ENCODE data around the gene RASL12. TPM values are rescaled to one million over a fixed set of nuclear protein-coding genes. Genes with fewer than 3 reads are reported as not detected.
"Not testable (repeated sequence)": the region's sequence is repeated elsewhere in the genome, so short reads cannot be mapped to it uniquely, and the experiment has no call there.

RASL12 gene
- polyA plus RNA-seq, 2 of the 4 experiments (the other 2 are of a cell fraction), result 0.08 to 0.34 TPM

- DNase-seq (ENCODE audit: low read depth in 1 of 2, low spot score in 1 of 2); H3K4me3 ChIP-seq; H3K4me2 ChIP-seq; FAIRE-seq; POLR2A ChIA-PET; H3K4me1 ChIP-seq; H3K27ac ChIP-seq; ATAC-seq: not testable (repeated sequence)
- peak; percentile 84 for TF ChIP-seq NFE2L2 (conservative IDR thresholded peaks at IDR 0.05; ENCODE audit: low read length)
- TF ChIP-seq MAFK (IDR thresholded peaks at IDR 0.05; ENCODE audit: partially characterized antibody), result peak; percentile 83
- H3K9me3 ChIP-seq, result peaks cover 15% of the 10 kb centered on the region
- CTCF ChIA-PET, result interaction anchor here (2.8 kb wide), 1 partner anchor 67 kb away, joined by 9 read pairs; no protein-coding TSS in a partner anchor
- 68% methylated on average over 4 of the region's 4 CpGs for WGBS (ENCODE audit: missing lambda C conversion rate)
Measured at GRCh38 chr15:65011198-65011597, 56.6 kb downstream of the RASL12 start.

- Histone ChIP-seq H3K4me1 (no peaks in the 10 kb centered on the region), H3K4me3 (no peak overlapping the region), H3K4me2 (no peak overlapping the region), H3K27ac (no peak overlapping the region), H3K9me3 (peaks cover 12% of the 10 kb centered on the region)
- POLR2A ChIA-PET, result interaction anchor here (0.6 to 1.5 kb wide), 2 partner anchors 19 to 21 kb away, joined by 3 to 4 read pairs; partner anchors contain the start of gene SPG21
- WGBS (ENCODE audit: missing lambda C conversion rate), result 86% methylated on average over 2 of the region's 2 CpGs
- no peak for DNase-seq (ENCODE audit: low read depth in 1 of 2, low spot score in 1 of 2)
- CTCF ChIA-PET, result interaction anchor here (0.8 to 2.5 kb wide), 10 partner anchors 9 to 280 kb away, joined by 3 to 8 read pairs (median 4); partner anchors contain the start of gene SPG21
- FAIRE-seq, result peak; percentile 90
- TF ChIP-seq TFCP2L1 (CRISPR knock-in tag; IDR thresholded peaks at IDR 0.05) (no peak), RAD21 (conservative IDR thresholded peaks at IDR 0.05 in 1 of 2, IDR thresholded peaks at IDR 0.05 in 1 of 2) (0 out of 5 replicates have a peak, but pooled peaks of 1 of the 2 experiments have one; percentile 8)
- ATAC-seq, result peak; percentile 59 to 74; a peak in 4 of 6 replicates
Measured at GRCh38 chr15:65008983-65009382, 58.8 kb downstream of the RASL12 start.

- H3K4me3 ChIP-seq, result no peak overlapping the region
- POLR2A ChIA-PET, result no interaction called here
- FAIRE-seq, result no peak
- no peak for ATAC-seq
- H3K4me2 ChIP-seq, result no peak overlapping the region
- WGBS (ENCODE audit: missing lambda C conversion rate), result 89% methylated on average over 3 of the region's 3 CpGs
- H3K4me1 ChIP-seq, result no peaks in the 10 kb centered on the region
- no peak for DNase-seq (ENCODE audit: low read depth in 1 of 2, low spot score in 1 of 2)
- CTCF ChIA-PET, result interaction anchor here (0.7 kb wide), 2 partner anchors 9 to 47 kb away, joined by 3 read pairs; no protein-coding TSS in a partner anchor
- H3K27ac ChIP-seq, result no peak overlapping the region
- TF ChIP-seq HOXB5 (CRISPR knock-in tag; IDR thresholded peaks at IDR 0.05) (no peak), MAZ (IDR thresholded peaks at IDR 0.05; ENCODE audit: borderline replicate concordance, low read depth, low read length) (no peak), CHD4 (IDR thresholded peaks at IDR 0.05; ENCODE audit: borderline replicate concordance) (no peak), ESRRA (IDR thresholded peaks at IDR 0.05; ENCODE audit: borderline replicate concordance, low read length) (no peak), REST (IDR thresholded peaks at IDR 0.05) (no peak), HDAC2 (IDR thresholded peaks at IDR 0.05) (no peak), POLR2AphosphoS2 (conservative IDR thresholded peaks at IDR 0.05; ENCODE audit: low read length) (no peak), PBX3 (IDR thresholded peaks at IDR 0.05) (no peak), CEBPB (IDR thresholded peaks at IDR 0.05) (no peak), HOXA7 (CRISPR knock-in tag; IDR thresholded peaks at IDR 0.05) (no peak), ELK1 (IDR thresholded peaks at IDR 0.05; ENCODE audit: low read depth, low read length) (no peak), NR3C1 (IDR thresholded peaks at IDR 0.05) (no peak), FOXS1 (CRISPR knock-in tag; IDR thresholded peaks at IDR 0.05) (no peak)
- H3K9me3 ChIP-seq, result no peaks in the 10 kb centered on the region
Measured at GRCh38 chr15:65006876-65007275, 60.9 kb downstream of the RASL12 start.
